HG02678 (cell line): Measurements from ENCODE around the gene MED12L.

Source experiments
- ATAC-seq: cut with Tn5 transposase; IDR thresholded peaks from one replicate; pipeline ENCODE4 v1.9.1; 2021; ENCODE audit warnings: mild to moderate bottlenecking, moderate library complexity; ENCODE audit not compliant: unreplicated experiment

MED12L gene

GRCh38 chr3:151133175-151133574 is 47.7 kb downstream of the MED12L start:
- ATAC-seq: no peak

- no peak for ATAC-seq
These were observed 48.5 kb downstream of the MED12L start for GRCh38 chr3:151133917-151134450.

- ATAC-seq: no peak
These were observed 50.3 kb downstream of the MED12L start for GRCh38 chr3:151135541-151136337.

GRCh38 chr3:151142929-151143328 is 57.5 kb downstream of the MED12L start:
- ATAC-seq: no peak

- ATAC-seq: no peak
These were observed 58.6 kb downstream of the MED12L start for GRCh38 chr3:151144016-151144415.

- no peak for ATAC-seq
These were observed 59.3 kb downstream of the MED12L start for GRCh38 chr3:151144760-151145159.

- ATAC-seq: no peak
These were observed 60.2 kb downstream of the MED12L start for GRCh38 chr3:151145713-151146070.

GRCh38 chr3:151146071-151146730 is 60.7 kb downstream of the MED12L start:
- peak; percentile 88 for ATAC-seq

- ATAC-seq: no peak
These were observed 61.2 kb downstream of the MED12L start for GRCh38 chr3:151146731-151147091.

GRCh38 chr3:151147299-151147698 is 61.8 kb downstream of the MED12L start:
- no peak for ATAC-seq

- no peak for ATAC-seq
These were observed 67.1 kb downstream of the MED12L start for GRCh38 chr3:151152455-151153079.

GRCh38 chr3:151154566-151154965 is 69.1 kb downstream of the MED12L start:
- no peak for ATAC-seq

GRCh38 chr3:151155409-151156128 is 70.1 kb downstream of the MED12L start:
- no peak for ATAC-seq

GRCh38 chr3:151156618-151157216 is 71.3 kb downstream of the MED12L start:
- ATAC-seq: peak; percentile 82

- ATAC-seq: no peak
These were observed 74.3 kb downstream of the MED12L start for GRCh38 chr3:151159806-151160205.

GRCh38 chr3:151165226-151165625 is 79.8 kb downstream of the MED12L start:
- no peak for ATAC-seq

- ATAC-seq: no peak
These were observed 80.7 kb downstream of the MED12L start for GRCh38 chr3:151166161-151166560.

- peak; percentile 58 for ATAC-seq
These were observed 83.0 kb downstream of the MED12L start for GRCh38 chr3:151168269-151169094.

- ATAC-seq: peak; percentile 32
These were observed 83.9 kb downstream of the MED12L start for GRCh38 chr3:151169262-151169947.
